Ovary (tissue), 9 donors: ENCODE measurements around the gene TOB1. TPM values are rescaled to one million over a fixed set of nuclear protein-coding genes. Genes with fewer than 3 reads are reported as not detected.

ENCODE experiments used
- DNase-seq, 5 donors: peaks; one replicate each; pipeline ENCODE4 v3.0.0-alpha.2; 2019 to 2020
- H3K27ac ChIP-seq, 2 donors: fragments of 200-600 bp; one replicate each; pipeline versions ENCODE4 v1.5.1 to v1.8.0; 2019 to 2022
- H3K27me3 ChIP-seq: fragments of 200-600 bp; one replicate; pipeline ENCODE4 v1.8.0; 2022
- H3K36me3 ChIP-seq: fragments of 200-600 bp; sonication (generic); one replicate; pipeline ENCODE4 v1.5.1; 2019
- H3K4me1 ChIP-seq: one replicate; pipeline ENCODE4 v1.8.1; 2013; ENCODE audit warnings: mild to moderate bottlenecking, moderate library complexity; ENCODE audit not compliant: insufficient read depth
- H3K4me3 ChIP-seq: fragments of 200-600 bp; sonication (generic); one replicate; pipeline ENCODE4 v1.5.1; 2017
- H3K9me3 ChIP-seq, 2 donors: fragments of 200-600 bp in 1 of 2; sonication (generic) in 1 of 2; one replicate each; pipeline versions ENCODE4 v1.5.1 to v1.8.1; 2013 to 2019; ENCODE audit warnings: mild to moderate bottlenecking in 1 of 2, moderate library complexity in 1 of 2
- CTCF ChIP-seq, 3 donors: fragments of 450-650 bp in 2 of 3; fragments of 200-600 bp in 1 of 3; IDR thresholded peaks; one replicate each; pipeline versions ENCODE4 v1.5.1 to v1.8.0; 2016 to 2022; ENCODE audit warnings: antibody characterized with exemption in 3 of 3, mild to moderate bottlenecking in 1 of 3
- EP300 ChIP-seq: sonication (generic); formaldehyde crosslinking; IDR thresholded peaks from one replicate; pipeline ENCODE4 v1.6.1; 2017; ENCODE audit warnings: antibody characterized with exemption
- POLR2A ChIP-seq: fragments of 450-650 bp; IDR thresholded peaks from one replicate; pipeline ENCODE4 v1.6.1; 2017; ENCODE audit warnings: antibody characterized with exemption, mild to moderate bottlenecking, moderate library complexity
- WGBS, 3 donors: extraction: QIAGEN DNeasy Blood & Tissue Kit in 1 of 3; methylation state at CpG; one replicate each; pipeline versions ENCODE4 v1.1.5 to v1.1.7; 2013 to 2017; 5-methylcytosine and 5-hydroxymethylcytosine counted together
- intact Hi-C, 4 donors: fragments of 100-400 bp; cut with DNase I; formaldehyde crosslinking; loops; one replicate each; pipeline versions ENCODE4 v1.11.0 to v1.15.1; 2022 to 2023
- polyA plus RNA-seq, 2 donors: library from polyadenylated mRNA; stranded (reverse); fragments of 200-250 nt in 1 of 2; fragments of 350-450 nt in 1 of 2; fragmentation: Illumina TruSeq in 1 of 2; extraction: RNeasy Lipid Tissue Mini Kit (QIAGEN cat#74804) in 1 of 2; gene quantifications; one replicate each; pipeline ENCODE4 v1.2.3, GENCODE V29; 2013 to 2014
- total RNA-seq, 7 donors: library from RNA; depleted of rRNA in 2 of 7; stranded (reverse); fragments of >200 nt in 2 of 7; fragmentation: NEBNext Ultra II Directional in 3 of 7; extraction: Animal tissue kit (Norgen Biotek cat#: 25700) in 3 of 7; gene quantifications; one replicate each; pipeline versions ENCODE4 v1.1.0 to v1.2.4, GENCODE V29; 2016 to 2023
- donor health status: DM: no; HTN: no; CAD: no; lungs with moderate emphysema.
- donor health status: DM: no; HTN: no; CAD: no.
- donor health status: Bipolar disorder and iron deficiency.
- donor health status: DM: yes; HTN: yes; CAD: no.
- donor health status: DM: no; HTN: no; CAD: no.
- donor health status: DM: yes; HTN: yes; CAD: no.

Gene TOB1
- total and polyA plus RNA-seq, 9 donors: 19.6 to 150 (median 72.1) TPM

- H3K9me3 ChIP-seq: no peaks in the 10 kb centered on the region
- DNase-seq: peak in 1 of 5 donors; percentile 34
- TF ChIP-seq EP300 (no peak), POLR2A (no peak), CTCF (IDR thresholded peaks at IDR 0.05) (no peak)
- H3K4me1 ChIP-seq: peaks cover 5% of the 10 kb centered on the region
- peak overlapping the region in 1 of 2 donors; percentile 46 for H3K27ac ChIP-seq
- H3K4me3 ChIP-seq: no peak overlapping the region
- intact Hi-C loops: loop anchor here in 3 of 4 donors (2.0 to 10.0 kb wide), 7 partner anchors 52 to 355 kb away; partner anchors contain the start of genes SPATA20 (in 2 of the 3) and SPAG9 (in 1 of the 3)
- 94 to 96% (median 95%) methylated on average over 29 of the region's 29 CpGs for WGBS, 3 donors
- H3K27me3 ChIP-seq: no peaks in the 10 kb centered on the region
- H3K36me3 ChIP-seq: no peaks in the 10 kb centered on the region
Observed at GRCh38 chr17:50839591-50840310, 26.4 kb downstream of the TOB1 start.

GRCh38 chr17:50837980-50838954, 27.9 kb downstream of the TOB1 start:
- H3K9me3 ChIP-seq: no peaks in the 10 kb centered on the region
- H3K4me1 ChIP-seq: peaks cover 10% of the 10 kb centered on the region
- H3K27ac ChIP-seq: peak overlapping the region; percentile 24 to 46
- DNase-seq: no peak
- WGBS, 3 donors: 71 to 73% (median 71%) methylated on average over 21 of the region's 21 CpGs
- no peaks in the 10 kb centered on the region for H3K27me3 ChIP-seq
- TF ChIP-seq EP300 (no peak), CTCF (IDR thresholded peaks at IDR 0.05) (no peak), POLR2A (no peak)
- no peaks in the 10 kb centered on the region for H3K36me3 ChIP-seq
- intact Hi-C loops: loop anchor here in 1 of 4 donors (10.0 kb wide), 1 partner anchor 293 kb away; the partner anchor contains the start of gene SPATA20
- H3K4me3 ChIP-seq: no peak overlapping the region

- intact Hi-C loops: loop anchor here in 1 of 4 donors (10.0 kb wide), 1 partner anchor 293 kb away; the partner anchor contains the start of gene SPATA20
- H3K36me3 ChIP-seq: no peaks in the 10 kb centered on the region
- peak overlapping the region; percentile 24 to 46 for H3K27ac ChIP-seq
- no peaks in the 10 kb centered on the region for H3K27me3 ChIP-seq
- DNase-seq: no peak
- H3K4me3 ChIP-seq: no peak overlapping the region
- whole genome bisulfite sequencing, 3 donors: 78 to 85% (median 82%) methylated on average over 7 of the region's 7 CpGs
- TF ChIP-seq POLR2A (no peak), EP300 (no peak), CTCF (IDR thresholded peaks at IDR 0.05) (no peak)
- H3K4me1 ChIP-seq: peaks cover 14% of the 10 kb centered on the region
- H3K9me3 ChIP-seq: no peaks in the 10 kb centered on the region
Observed at GRCh38 chr17:50837286-50837979, 28.7 kb downstream of the TOB1 start.

- H3K27me3 ChIP-seq: no peaks in the 10 kb centered on the region
Observed at GRCh38 chr17:50836826-50837225, 29.3 kb downstream of the TOB1 start.

More at GRCh38 chr17:50836826-50837225, 29.3 kb downstream of the TOB1 start:
- peak overlapping the region; percentile 7 to 46 for H3K27ac ChIP-seq
- H3K4me1 ChIP-seq: peaks cover 17% of the 10 kb centered on the region
- no peaks in the 10 kb centered on the region for H3K9me3 ChIP-seq
- no peak overlapping the region for H3K4me3 ChIP-seq
- 86 to 92% (median 86%) methylated on average over 11 of the region's 11 CpGs for WGBS, 3 donors
- no peak for TF ChIP-seq CTCF (IDR thresholded peaks at IDR 0.05)
- TF ChIP-seq POLR2A: no peak
- TF ChIP-seq EP300: no peak
- intact Hi-C loops: loop anchor here in 1 of 4 donors (10.0 kb wide), 1 partner anchor 292 kb away; the partner anchor contains the start of gene SPATA20
- no peak for DNase-seq
- no peaks in the 10 kb centered on the region for H3K36me3 ChIP-seq
